K562 (cell line): ENCODE results near the gene WWC2. TPM values are rescaled to one million over a fixed set of nuclear protein-coding genes. Genes with fewer than 3 reads are reported as not detected.

Source experiments
- MGA ChIP-seq: fragments of 450-650 bp; IDR thresholded peaks from 2 replicates; pipeline ENCODE4 v1.6.1; 2016; ENCODE audit warnings: mild to moderate bottlenecking, moderate library complexity
- POLR3A ChIP-seq: IDR thresholded peaks from 2 replicates; pipeline ENCODE4 v1.6.1; 2011; ENCODE audit warnings: borderline replicate concordance, mild to moderate bottlenecking, moderate library complexity; ENCODE audit not compliant: insufficient read length, insufficient read depth; ENCODE audit errors: extremely low read depth
- SMAD2 ChIP-seq: fragments of 150-350 bp; IDR thresholded peaks from 2 replicates; pipeline ENCODE4 v1.6.1; 2014; ENCODE audit warnings: low read depth, mild to moderate bottlenecking, low read length
- ZHX1 ChIP-seq: fragments of 150-350 bp; conservative IDR thresholded peaks from 2 replicates; pipeline ENCODE4 v1.6.1; 2014; ENCODE audit warnings: low read length
- polyA plus RNA-seq, 8 experiments: library from polyadenylated mRNA; depleted of rRNA in 4 of 8; stranded (reverse) in 5 of 8; unstranded in 3 of 8; fragments of >200 nt; fragmentation: Nextera tagmentation in 2 of 8; fragmentation: Illumina TruSeq in 1 of 8; extraction: Ambion mirVana in 2 of 8; extraction: Trizol in 1 of 8; gene quantifications; 2 replicates each; pipeline versions ENCODE4 v1.2.1 to v1.2.3, GENCODE V29; 2011 to 2014; ENCODE audit warnings: inconsistent platforms in 1 of 8, missing spikeins in 1 of 8
- total RNA-seq, 7 experiments: library from RNA; depleted of rRNA in 6 of 7; stranded (reverse); fragments of >200 nt in 6 of 7; fragmentation: Illumina TruSeq in 2 of 7; extraction: Trizol in 2 of 7; gene quantifications; 2 replicates each; pipeline versions ENCODE4 v1.2.1 to v1.2.3, GENCODE V29; 2011 to 2021; ENCODE audit warnings: low replicate concordance in 1 of 7

Gene WWC2
- total and polyA plus RNA-seq, 9 of the 15 experiments (the other 6 are each of a cell fraction or from before 2014, with no cell fraction given): 3.7 to 39.4 (median 19.6) TPM

- TF ChIP-seq MGA (peak; percentile 61), SMAD2 (no peak), ZHX1 (no peak), POLR3A (no peak)
Observed at GRCh38 chr4:183354219-183354618, 255.2 kb downstream of the WWC2 start (continued).
